HG02798 (cell line): ENCODE data around the gene PAQR8.
"Not testable (repeated sequence)": the region's sequence is repeated elsewhere in the genome, so short reads cannot be mapped to it uniquely, and the experiment has no call there.

Source experiments
- ATAC-seq: cut with Tn5 transposase; IDR thresholded peaks from one replicate; pipeline ENCODE4 v1.9.1; 2021; ENCODE audit warnings: mild to moderate bottlenecking; ENCODE audit not compliant: unreplicated experiment, poor library complexity

Gene PAQR8

DNA sequence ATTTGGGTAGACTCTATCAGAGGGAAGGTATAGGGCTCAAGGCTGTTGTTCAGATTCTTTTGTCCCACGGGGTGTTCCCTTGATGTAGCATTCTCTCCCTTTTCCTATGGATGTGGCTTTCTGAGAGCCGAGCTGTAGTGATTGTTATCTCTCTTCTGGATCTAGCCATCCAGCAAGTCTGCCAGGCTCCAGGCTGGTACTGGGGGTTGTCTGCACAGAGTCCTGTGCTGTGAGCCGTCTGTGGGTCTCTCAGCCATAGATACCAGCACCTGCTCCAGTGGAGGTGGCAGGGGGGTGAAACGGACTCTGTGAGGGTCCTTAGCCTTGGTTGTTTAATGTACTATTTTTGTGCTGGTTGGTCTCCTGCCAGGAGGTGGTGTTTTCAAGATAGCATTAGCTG, 71.3 kb downstream of the PAQR8 start:
- not testable (repeated sequence) for ATAC-seq

DNA sequence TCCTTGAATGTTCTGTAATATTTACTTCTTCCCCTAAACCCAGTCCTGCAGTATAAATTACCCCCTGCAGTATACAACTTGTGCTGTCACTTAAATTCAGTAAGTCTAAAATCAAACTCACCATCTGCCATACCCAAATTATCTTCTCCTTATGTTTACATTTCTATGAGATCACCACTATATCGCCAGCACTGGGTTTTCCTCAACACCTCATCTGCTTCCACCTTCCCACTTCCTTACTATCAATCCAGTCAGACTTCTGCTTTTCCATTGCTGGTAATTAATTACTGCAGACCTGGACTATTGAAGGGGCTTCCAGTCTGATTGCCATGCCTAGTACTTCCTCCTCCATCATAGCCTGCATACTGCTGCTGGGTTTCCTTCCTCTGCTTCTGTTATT, 73.4 kb downstream of the PAQR8 start:
- ATAC-seq: no peak

DNA sequence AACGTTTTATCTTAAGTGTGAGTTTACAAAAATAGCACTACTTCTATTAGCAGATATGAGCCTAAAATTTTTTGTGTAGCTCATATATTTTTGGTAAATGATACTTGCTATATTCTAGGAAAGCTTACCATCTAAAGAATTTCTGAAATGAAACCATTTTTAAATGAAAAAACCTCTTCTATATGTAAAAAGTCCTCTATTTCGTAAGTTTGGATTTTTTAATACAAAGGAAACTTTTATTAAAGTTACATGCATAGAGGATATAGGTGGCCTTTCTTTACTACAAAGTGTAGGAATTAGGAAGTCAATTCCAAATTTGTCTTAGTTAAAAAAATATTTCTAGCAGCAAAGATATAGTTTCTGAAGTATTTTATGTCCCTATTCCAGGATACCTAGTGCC, 77.0 kb downstream of the PAQR8 start:
- no peak for ATAC-seq

DNA sequence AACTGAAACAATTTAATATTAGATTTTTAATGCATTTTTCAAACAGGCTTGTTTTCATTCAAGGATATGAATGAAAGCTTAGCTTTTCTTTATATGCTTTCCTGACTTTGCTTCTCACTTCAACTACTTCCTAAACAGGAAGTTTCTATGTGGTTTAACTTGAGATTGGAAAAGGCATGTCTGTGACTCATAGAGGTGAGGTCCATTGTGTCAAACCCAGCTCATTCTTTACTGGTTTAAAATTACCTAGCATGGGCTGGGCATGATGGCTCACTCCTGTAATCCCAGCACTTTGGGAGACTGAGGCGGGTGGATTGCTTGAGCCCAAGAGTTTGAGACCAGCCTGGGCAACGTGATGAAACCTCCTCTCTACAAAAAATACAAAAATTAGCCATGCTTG, 92.6 kb downstream of the PAQR8 start:
- no peak for ATAC-seq

DNA sequence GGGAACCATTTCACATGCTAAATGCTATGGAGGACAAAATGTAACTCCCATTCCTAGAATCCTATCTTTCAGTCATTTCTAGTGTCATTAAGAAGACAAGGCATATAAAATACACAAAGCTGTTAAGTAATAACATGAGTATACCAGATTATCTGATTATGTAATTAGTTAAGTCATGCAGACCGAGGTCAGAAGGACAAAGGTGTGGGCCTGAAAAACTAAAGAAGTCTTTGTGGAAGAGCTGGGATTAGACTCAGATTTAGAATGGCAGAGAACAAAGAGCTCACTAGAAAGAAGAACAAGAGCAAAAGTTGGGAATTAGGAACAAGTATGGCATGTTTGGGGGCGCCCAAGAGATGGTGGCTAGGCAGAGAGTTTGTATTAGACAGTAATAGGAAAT, 95.1 kb downstream of the PAQR8 start:
- no peak for ATAC-seq
